ENCODE results near the gene PIP4K2C.
"Not testable (repeated sequence)": the region's sequence is repeated elsewhere in the genome, so short reads cannot be mapped to it uniquely, and the experiment has no call there.

Gene PIP4K2C

DNA sequence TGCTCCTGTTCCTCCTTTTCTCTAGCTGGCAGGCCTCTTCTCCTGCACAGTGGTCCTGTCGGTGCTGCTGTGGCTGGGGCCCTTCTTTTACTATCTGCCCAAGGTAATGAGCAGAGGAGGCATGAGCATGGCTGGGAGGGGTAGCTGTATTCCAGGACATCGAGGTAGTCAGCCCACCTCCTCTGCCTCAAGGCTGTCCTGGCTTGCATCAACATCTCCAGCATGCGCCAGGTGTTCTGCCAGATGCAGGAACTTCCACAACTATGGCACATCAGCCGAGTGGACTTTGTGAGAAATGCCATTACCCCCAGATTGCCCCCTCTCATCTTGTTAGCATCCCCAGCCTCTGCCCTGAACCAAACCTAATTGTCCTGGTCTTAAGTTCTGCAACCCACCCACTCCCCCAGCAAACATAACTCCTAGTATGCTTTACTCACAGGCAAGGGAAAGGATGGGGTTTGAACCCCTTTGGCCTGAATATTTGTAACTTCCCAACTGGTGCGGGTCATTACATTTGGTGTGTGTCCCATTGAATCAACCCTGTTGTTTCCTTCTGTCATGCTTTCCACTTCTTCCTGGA lies 32.9 kb downstream of the PIP4K2C start:
- no peak for DNase-seq

- no peak for DNase-seq
Measured at GRCh38 chr12:57624441-57625220, 33.6 kb downstream of the PIP4K2C start.

GRCh38 chr12:57625261-57626032 lies 34.5 kb downstream of the PIP4K2C start:
- no peak for DNase-seq

- DNase-seq: no peak
Measured at GRCh38 chr12:57626111-57626920, 35.3 kb downstream of the PIP4K2C start.

DNA sequence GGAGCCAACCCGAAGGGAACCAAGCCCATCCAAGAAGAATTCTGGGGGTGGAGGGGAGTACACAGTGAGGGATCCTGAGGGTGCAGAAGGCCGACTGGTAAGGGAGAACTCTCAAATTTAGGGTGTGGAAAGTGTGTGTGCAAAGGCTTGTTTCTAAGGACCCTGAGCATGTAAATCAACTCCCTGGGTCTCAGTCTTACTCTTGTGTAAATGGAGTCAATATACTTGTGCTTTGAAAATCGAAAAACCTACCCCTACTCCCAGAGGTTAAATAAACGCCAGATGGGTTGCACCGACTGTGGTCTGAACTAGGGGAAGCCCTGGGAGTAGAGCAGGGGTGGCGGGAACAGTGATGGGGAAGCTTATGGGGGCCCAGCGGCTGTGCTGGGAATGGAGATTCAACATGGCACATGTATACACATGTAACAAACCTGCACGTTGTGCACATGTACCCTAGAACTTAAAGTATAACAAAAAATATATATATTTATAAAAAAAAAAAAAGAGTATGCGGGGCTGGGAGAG lies 36.0 kb downstream of the PIP4K2C start:
- no peak for DNase-seq

GRCh38 chr12:57627501-57628279 lies 36.7 kb downstream of the PIP4K2C start:
- DNase-seq: no peak

- no peak for DNase-seq
Measured at GRCh38 chr12:57628280-57629191, 37.5 kb downstream of the PIP4K2C start.

- no peak for DNase-seq
Measured at GRCh38 chr12:57629897-57630471, 39.0 kb downstream of the PIP4K2C start.

DNA sequence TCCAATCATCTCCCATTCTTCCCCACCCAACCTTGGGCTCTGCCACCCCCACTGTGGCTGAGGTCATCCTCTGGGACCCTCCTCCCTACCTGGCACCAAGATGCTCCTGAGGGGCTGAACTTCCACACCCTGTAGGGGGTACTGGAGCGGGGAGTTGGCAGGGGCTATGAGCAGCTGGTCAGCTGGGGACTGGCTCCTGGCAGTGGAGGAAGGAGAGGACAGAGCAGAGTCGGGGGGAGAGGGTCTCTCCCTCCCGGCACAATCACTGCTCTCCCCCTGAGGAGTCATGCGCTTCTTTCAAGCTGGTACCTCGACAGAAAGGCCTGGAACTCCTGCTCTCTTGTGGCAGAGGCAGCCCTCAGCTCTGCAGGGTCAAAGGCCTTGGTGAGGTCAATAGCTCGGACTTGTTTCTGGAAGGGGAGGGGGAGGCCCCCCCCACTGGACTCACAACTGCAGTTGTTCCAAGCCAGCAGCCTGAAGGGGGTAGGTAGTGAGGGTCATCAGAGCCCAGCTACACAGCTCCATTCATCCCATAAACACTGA lies 40.0 kb downstream of the PIP4K2C start:
- no peak for DNase-seq

DNA sequence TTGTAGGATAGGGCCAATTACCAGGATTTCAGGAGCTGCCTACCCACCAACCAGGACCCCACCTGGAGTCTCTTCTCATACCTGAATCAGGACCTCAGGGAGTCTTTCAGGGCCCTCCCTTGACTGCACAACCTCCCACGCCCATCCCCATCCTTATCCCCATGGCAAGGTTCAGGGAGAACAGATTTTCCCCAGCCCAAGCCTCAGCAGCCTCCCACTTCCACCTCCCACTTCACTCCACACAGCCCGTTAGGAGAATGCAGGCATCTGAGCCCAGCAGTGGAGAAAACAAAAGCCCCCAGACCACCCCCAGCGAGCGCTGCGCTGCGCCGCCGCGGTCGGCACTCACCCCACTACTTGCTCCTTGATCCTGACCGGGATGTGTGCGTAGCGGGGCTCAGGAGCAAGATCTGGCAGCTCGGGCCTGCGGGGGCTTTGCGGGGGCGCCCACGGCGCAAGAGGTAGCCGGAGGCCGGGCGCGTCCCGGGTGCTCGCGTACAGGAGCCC lies 40.6 kb downstream of the PIP4K2C start:
- DNase-seq: no peak

DNA sequence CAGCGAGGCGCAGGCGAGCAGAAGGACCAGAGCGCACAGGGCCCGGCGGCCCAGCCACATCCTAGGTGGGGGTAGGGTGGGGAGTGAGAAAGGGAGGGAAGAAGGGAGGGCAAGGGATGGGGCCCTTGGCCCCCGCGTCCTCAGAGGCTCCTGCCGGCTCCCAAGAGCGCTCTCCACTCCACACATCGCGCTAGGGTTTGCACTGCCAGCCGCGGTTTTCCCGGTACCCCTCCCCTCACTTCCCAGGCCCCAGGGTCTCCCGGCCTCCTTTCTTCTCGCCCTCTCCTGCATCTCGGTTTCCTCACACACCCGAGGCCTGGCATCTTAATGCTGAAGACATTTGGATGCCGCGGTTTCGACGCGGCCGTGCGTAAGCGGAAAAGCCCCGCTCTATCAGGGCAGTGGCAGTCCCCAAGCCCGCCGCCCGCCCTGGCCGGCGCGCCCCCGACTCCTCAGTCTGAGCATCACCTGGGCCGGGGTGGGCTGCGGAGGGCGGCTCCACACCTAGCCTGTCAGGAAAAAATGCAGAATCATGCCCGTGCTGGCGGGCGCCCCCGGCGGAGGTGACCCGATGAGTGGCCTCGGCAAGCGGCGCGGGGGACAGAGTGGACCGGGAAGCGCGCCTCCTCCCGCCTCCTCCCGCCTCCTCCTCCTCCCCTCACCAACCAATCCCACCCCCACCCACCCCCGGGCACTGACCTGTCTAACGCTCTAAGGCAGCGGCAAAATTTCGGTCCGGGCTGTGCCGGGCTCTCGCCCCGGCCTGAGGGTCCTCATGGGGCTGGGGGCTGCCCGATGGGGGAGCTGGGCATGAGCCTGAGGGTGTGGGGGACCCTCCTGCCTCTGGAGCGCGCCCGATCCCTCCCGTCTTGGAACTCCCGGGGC lies 41.3 kb downstream of the PIP4K2C start:
- no peak for DNase-seq

DNA sequence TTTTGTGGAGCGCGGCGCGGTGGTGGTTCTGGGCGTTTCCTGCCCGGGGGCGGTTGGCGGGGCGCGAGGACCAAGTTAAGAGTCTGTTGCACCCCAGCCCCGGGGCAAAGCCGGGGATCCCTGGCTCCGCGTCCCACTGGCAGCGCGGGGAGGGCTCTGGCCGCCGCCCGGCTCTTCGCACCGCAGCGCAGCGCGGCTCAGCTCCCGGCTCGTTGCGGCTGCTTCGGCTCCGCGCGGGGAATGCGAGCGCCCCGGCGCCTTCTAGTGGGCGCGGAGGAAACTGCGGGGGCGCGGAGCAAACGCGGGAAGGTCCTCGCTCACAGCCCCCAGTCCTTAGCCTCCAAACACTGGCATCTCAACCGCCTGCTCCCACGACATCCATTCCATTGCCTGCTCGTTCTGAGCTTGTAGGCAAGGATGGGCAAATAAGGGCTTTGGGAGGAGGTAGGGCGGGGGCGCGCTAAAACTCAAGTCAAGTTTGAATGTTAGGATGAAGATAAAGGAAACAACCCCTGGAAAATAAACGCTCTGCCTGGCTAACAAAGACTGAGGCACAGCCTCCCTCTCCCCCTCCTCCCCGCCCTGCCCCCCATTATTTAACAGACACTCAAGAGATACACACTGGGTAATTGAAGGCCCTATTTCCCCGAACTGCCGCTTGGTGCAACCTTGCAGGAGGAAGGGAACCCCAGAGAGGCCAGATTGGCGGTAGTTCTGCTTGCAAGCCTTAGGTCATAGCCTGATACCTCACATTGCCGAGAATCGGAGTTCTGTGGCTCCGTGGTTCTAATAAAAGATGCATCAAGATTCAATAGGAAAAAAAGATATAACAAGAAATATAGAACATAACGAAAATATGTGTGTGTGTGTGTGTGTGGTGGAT lies 42.2 kb downstream of the PIP4K2C start, which contains the start of gene B4GALNT1:
TSS of gene B4GALNT1 (minus strand) at position 244 of the 883 bp plus-strand sequence. CDS start 1,069 bp downstream, outside the sequence.
- DNase-seq: no peak

DNA sequence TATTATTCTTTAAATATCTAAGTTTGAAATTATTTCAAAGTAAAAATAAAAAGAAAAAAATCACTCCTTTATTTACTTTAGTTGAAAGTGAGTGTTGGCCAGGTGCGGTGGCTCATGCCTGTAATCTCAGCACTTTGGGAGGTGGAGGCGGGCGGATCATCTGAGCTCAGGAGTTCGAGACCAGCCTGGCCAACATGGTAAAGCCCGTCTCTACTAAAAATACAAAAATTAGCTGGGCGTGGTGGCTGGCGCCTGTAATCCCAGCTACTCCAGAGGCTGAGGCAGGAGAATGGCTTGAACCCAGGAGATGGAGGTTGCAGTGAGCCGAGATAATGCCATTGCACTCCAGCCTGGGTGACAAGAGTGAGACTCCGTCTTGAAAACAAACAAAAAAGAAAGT lies 45.7 kb downstream of the PIP4K2C start:
- DNase-seq: not testable (repeated sequence)

DNA sequence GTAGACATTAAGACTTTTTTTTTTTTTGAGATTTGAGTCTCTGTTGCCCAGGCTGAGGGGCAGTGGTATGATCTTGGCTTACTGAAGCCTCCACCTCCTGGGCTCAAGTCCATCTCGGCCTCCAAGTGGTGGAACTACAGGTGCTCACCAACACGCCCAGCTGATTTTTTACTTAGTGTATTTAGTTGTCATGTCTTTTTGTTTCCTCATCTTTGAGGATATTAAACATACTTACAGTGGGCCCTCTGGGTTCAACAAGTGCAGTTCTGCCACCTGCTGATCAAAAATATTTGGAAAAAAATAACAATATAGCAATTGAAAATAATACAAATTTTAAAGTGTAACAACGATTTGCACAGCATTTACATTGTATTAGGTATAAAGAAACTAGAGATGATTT lies 46.4 kb downstream of the PIP4K2C start:
- no peak for DNase-seq

GRCh38 chr12:57638096-57638495 lies 47.1 kb downstream of the PIP4K2C start:
- no peak for DNase-seq

DNA sequence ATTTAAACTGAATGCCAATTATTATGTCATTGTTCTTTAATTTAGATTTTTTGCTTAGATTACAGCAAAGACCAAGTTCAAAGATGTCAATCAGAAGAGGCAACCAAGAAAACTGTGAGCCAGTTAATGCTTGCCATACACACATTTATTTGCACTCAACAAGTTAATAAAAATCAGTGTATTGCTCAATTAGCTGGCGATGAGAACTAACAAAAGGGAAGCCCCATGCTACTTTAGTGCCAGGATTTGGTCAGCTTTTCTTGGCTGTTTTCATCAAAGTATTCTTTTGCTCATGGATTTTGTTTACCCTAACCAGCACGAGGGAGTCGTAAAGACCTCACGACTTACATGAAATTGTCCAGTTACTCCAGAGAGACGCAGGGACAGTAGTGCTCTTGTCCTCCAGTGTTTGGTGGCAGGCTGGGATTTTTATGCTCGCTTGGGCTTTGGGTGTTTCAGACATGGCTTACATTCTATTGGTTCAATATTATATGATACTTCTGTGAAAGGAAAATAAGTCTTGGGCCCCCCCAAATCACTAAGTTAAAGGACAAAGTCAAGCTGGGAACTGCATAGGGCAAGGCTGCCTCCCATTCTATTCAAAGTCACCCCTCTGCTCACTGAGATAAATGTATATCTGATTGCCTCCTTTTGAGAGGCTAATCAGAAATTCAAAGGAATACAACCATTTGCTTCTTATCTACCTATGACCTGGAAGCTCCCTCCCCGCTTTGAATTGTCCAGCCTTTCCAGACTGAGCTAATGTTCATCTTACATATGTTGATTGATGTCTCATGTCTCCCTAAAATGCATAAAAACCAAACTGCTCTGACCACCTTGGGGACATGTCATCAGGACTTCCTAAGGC lies 49.4 kb downstream of the PIP4K2C start:
- no peak for DNase-seq
